ENCODE data around the gene EEFSEC. TPM values are rescaled to one million over a fixed set of nuclear protein-coding genes. Genes with fewer than 3 reads are reported as not detected.

The EEFSEC gene
- total and polyA plus RNA-seq, 5 experiments from 2014 or later = 14.7 to 27.1 (median 19.2) TPM

GRCh38 chr3:128322030-128323022 lies 169.0 kb downstream of the EEFSEC start:
- Mint-ChIP-seq H3K36me3 (peaks cover 0 to 9% (median 3%) of the 10 kb centered on the region in 3 donors), H3K27me3 (no peaks in the 10 kb centered on the region), H3K27ac (peak overlapping the region; percentile 43 to 98 (median 85)), H3K9me3 (no peaks in the 10 kb centered on the region), H3K4me1 (peaks cover 29 to 74% (median 61%) of the 10 kb centered on the region in 4 donors), H3K4me3 (no peak overlapping the region)
- ATAC-seq (peak; percentile 79 to 81), DNase-seq (peak; percentile 49 to 85 (median 62))
- POLR2A ChIA-PET = interaction anchor here (0.5 to 8.7 kb wide), 7 partner anchors 14 to 227 kb away, joined by 3 to 87 read pairs (median 3); partner anchors contain the start of gene RUVBL1

GRCh38 chr3:128323206-128324081 lies 170.2 kb downstream of the EEFSEC start:
- no peak for ATAC-seq
- no peaks in the 10 kb centered on the region for H3K27me3 Mint-ChIP-seq
- H3K4me1 Mint-ChIP-seq = peaks cover 25 to 63% (median 53%) of the 10 kb centered on the region in 4 donors
- H3K4me3 Mint-ChIP-seq = no peak overlapping the region
- DNase-seq = peak in 2 of 10 donors; percentile 12 to 53
- H3K36me3 Mint-ChIP-seq = peaks cover 0 to 8% (median 3%) of the 10 kb centered on the region in 3 donors
- H3K27ac Mint-ChIP-seq = peak overlapping the region in 1 of 10 donors; percentile 18
- H3K9me3 Mint-ChIP-seq = no peaks in the 10 kb centered on the region
- POLR2A ChIA-PET = interaction anchor here (1.6 to 8.7 kb wide), 3 partner anchors 15 to 97 kb away, joined by 10 to 87 read pairs (median 26); no protein-coding TSS in a partner anchor

- Mint-ChIP-seq H3K27me3 (no peaks in the 10 kb centered on the region), H3K27ac (peak overlapping the region in 5 of 10 donors; percentile 2 to 84 (median 49)), H3K36me3 (peaks cover 0 to 4% (median 0%) of the 10 kb centered on the region in 3 donors), H3K9me3 (no peaks in the 10 kb centered on the region), H3K4me3 (no peak overlapping the region), H3K4me1 (peaks cover 17 to 51% (median 41%) of the 10 kb centered on the region in 4 donors)
- POLR2A ChIA-PET = no interaction called here
- peak in 2 of 10 donors; percentile 11 to 31 for DNase-seq
- no peak for ATAC-seq
Measured at GRCh38 chr3:128324911-128325592, 171.8 kb downstream of the EEFSEC start.

GRCh38 chr3:128326051-128326823 lies 173.0 kb downstream of the EEFSEC start:
- ATAC-seq = no peak
- peaks cover 12 to 41% (median 33%) of the 10 kb centered on the region in 4 donors for H3K4me1 Mint-ChIP-seq
- no peaks in the 10 kb centered on the region for H3K9me3 Mint-ChIP-seq
- peak in 2 of 10 donors; percentile 11 to 23 for DNase-seq
- POLR2A ChIA-PET = no interaction called here
- no peaks in the 10 kb centered on the region for H3K27me3 Mint-ChIP-seq
- H3K4me3 Mint-ChIP-seq = peak overlapping the region in 5 of 10 donors; percentile 6 to 33 (median 11)
- peak overlapping the region in 9 of 10 donors; percentile 45 to 87 (median 80) for H3K27ac Mint-ChIP-seq
- H3K36me3 Mint-ChIP-seq = peaks cover 0 to 2% (median 0%) of the 10 kb centered on the region in 3 donors

GRCh38 chr3:128327606-128328031 lies 174.3 kb downstream of the EEFSEC start:
- peaks cover 12 to 29% (median 23%) of the 10 kb centered on the region in 4 donors for H3K4me1 Mint-ChIP-seq
- H3K36me3 Mint-ChIP-seq = peaks cover 0 to 2% (median 0%) of the 10 kb centered on the region in 3 donors
- H3K4me3 Mint-ChIP-seq = no peak overlapping the region
- H3K27ac Mint-ChIP-seq = peak overlapping the region in 3 of 10 donors; percentile 51 to 84 (median 71)
- DNase-seq (peak in 2 of 10 donors; percentile 3 to 9), ATAC-seq (no peak)
- POLR2A ChIA-PET = no interaction called here
- H3K9me3 Mint-ChIP-seq = no peaks in the 10 kb centered on the region
- no peaks in the 10 kb centered on the region for H3K27me3 Mint-ChIP-seq

GRCh38 chr3:128328546-128329458 lies 175.5 kb downstream of the EEFSEC start:
- Mint-ChIP-seq H3K27ac (peak overlapping the region in 1 of 10 donors; percentile 79), H3K36me3 (peaks cover 2 to 5% (median 5%) of the 10 kb centered on the region in 3 donors), H3K4me1 (peaks cover 12 to 29% (median 23%) of the 10 kb centered on the region in 4 donors), H3K9me3 (no peaks in the 10 kb centered on the region), H3K4me3 (no peak overlapping the region), H3K27me3 (no peaks in the 10 kb centered on the region)
- POLR2A ChIA-PET = no interaction called here
- DNase-seq (peak in 1 of 10 donors; percentile 26), ATAC-seq (no peak)

- Mint-ChIP-seq H3K36me3 (peaks cover 2 to 9% (median 5%) of the 10 kb centered on the region in 3 donors), H3K27ac (peak overlapping the region in 1 of 10 donors; percentile 7), H3K4me1 (peaks cover 11 to 29% (median 21%) of the 10 kb centered on the region in 4 donors), H3K9me3 (no peaks in the 10 kb centered on the region), H3K4me3 (no peak overlapping the region), H3K27me3 (no peaks in the 10 kb centered on the region)
- peak in 1 of 10 donors; percentile 65 for DNase-seq
- no peak for ATAC-seq
- POLR2A ChIA-PET = no interaction called here
Measured at GRCh38 chr3:128329491-128330213, 176.4 kb downstream of the EEFSEC start.

GRCh38 chr3:128330214-128330842 lies 177.0 kb downstream of the EEFSEC start:
- ATAC-seq = no peak
- peak in 1 of 10 donors; percentile 45 for DNase-seq
- Mint-ChIP-seq H3K4me1 (peaks cover 14 to 24% (median 16%) of the 10 kb centered on the region in 4 donors), H3K27me3 (no peaks in the 10 kb centered on the region), H3K9me3 (no peaks in the 10 kb centered on the region), H3K27ac (no peak overlapping the region), H3K36me3 (peaks cover 2 to 9% (median 5%) of the 10 kb centered on the region in 3 donors), H3K4me3 (no peak overlapping the region)
- POLR2A ChIA-PET = no interaction called here

GRCh38 chr3:128334086-128334645 lies 180.9 kb downstream of the EEFSEC start:
- Mint-ChIP-seq H3K27me3 (no peaks in the 10 kb centered on the region), H3K9me3 (no peaks in the 10 kb centered on the region), H3K36me3 (peaks cover 5 to 26% (median 23%) of the 10 kb centered on the region in 3 donors), H3K4me3 (no peak overlapping the region), H3K27ac (no peak overlapping the region), H3K4me1 (peaks cover 0 to 8% (median 6%) of the 10 kb centered on the region in 4 donors)
- no peak for ATAC-seq
- POLR2A ChIA-PET = no interaction called here
- peak in 1 of 10 donors; percentile 31 for DNase-seq
